AG09309 (cell line): ENCODE measurements around the gene VPS54.
"Not testable (repeated sequence)": the region's sequence is repeated elsewhere in the genome, so short reads cannot be mapped to it uniquely, and the experiment has no call there.

Experiments used
- DNase-seq: peaks from one replicate; pipeline ENCODE4 v3.0.0-alpha.2; 2010; ENCODE audit warnings: low read depth
- H3K4me3 ChIP-seq: 2 replicates; pipeline ENCODE4 v1.5.1; 2011; ENCODE audit warnings: mild to moderate bottlenecking, low read depth, low read length, moderate library complexity; ENCODE audit not compliant: control insufficient read depth
- CTCF ChIP-seq: IDR thresholded peaks from 2 replicates; pipeline ENCODE4 v1.5.1; 2011; ENCODE audit warnings: mild to moderate bottlenecking, low read depth, low read length, inconsistent platforms; ENCODE audit not compliant: insufficient read depth, control insufficient read depth; ENCODE audit errors: missing control alignments

VPS54 gene

GRCh38 chr2:63981702-63982103 lies 37.5 kb downstream of the VPS54 start:
- TF ChIP-seq CTCF = no peak
- DNase-seq = no peak
- H3K4me3 ChIP-seq = no peak overlapping the region

DNA sequence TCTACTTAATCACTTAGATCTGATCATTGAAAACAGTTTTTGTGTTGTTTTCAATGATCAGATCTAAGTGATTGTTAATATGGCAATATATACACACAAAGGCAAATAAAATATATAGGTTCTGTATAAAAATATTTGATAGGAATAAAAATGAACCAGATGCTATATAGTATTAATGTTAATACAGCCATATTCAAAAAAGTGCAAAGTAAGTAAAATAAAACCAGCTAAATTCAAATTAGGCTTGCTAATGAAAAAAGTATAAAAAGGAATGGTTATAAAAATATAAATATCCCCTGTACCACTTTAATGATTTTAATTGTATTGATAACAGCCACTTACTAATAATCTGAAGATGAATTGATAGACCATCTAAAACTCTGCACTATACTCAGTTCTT lies 38.4 kb downstream of the VPS54 start:
- no peak for DNase-seq
- no peak overlapping the region for H3K4me3 ChIP-seq
- no peak for TF ChIP-seq CTCF

- H3K4me3 ChIP-seq = no peak overlapping the region
- no peak for TF ChIP-seq CTCF
- DNase-seq = no peak
Measured at GRCh38 chr2:63977904-63978303, 41.3 kb downstream of the VPS54 start.

DNA sequence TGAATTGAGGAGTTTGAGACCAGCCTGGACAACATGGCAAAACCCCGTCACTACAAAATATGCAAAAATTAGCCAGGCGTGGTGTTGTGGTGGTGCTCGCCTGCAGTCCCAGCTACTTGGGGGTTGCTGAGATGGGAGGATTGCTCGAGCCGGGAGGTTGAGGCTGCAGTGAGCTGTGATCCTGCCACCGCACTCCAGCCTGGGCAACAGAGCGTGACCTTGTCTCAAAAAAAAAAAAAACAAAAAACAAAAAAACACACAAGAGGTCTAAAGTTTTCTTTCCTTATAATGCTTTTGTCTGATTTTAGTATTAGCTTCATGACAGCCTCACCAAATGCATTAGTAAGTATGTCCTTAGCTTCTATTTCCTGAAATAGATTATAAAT lies 43.1 kb downstream of the VPS54 start:
- H3K4me3 ChIP-seq = no peak overlapping the region
- TF ChIP-seq CTCF = no peak
- no peak for DNase-seq

DNA sequence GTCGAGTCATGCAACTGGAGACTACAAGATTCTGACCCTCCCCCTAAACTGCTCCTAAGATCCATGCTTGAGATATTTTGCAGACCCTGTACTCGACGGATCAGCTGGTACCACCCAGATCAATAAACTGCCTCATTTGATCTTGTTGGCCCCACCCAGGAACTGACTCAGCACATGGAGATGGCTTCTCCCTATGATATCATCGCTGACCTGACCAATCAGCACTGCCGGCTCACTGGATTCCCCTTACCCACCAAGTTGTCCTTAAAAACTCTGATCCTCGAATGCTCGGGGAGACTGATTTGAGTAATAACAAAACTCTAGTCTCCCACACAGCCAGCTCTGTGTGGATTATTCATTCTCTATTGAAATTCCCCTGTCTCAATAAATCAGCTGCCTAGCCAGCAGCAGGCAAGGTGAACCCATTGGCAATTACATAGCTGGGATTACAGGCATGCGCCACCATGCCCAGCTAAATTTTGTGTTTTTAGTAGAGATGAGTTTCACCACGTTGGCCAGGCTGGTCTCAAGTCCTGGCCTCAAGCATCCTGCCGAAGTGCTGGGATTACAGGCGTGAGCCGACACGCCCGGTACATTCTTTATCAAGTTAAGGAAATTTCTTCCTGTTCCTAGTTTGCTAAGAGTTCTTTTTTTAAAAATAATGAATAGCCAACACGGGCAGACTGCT lies 43.6 kb downstream of the VPS54 start:
- TF ChIP-seq CTCF = no peak
- no peak overlapping the region for H3K4me3 ChIP-seq
- DNase-seq = no peak

GRCh38 chr2:63975036-63975435 lies 44.2 kb downstream of the VPS54 start:
- not testable (repeated sequence) for H3K4me3 ChIP-seq, DNase-seq

GRCh38 chr2:63962186-63962585 lies 57.0 kb downstream of the VPS54 start:
- DNase-seq = no peak
- H3K4me3 ChIP-seq = no peak overlapping the region
- no peak for TF ChIP-seq CTCF
